Left lung (tissue), 10 donors: Measurements from ENCODE around the gene CRAMP1. TPM values are rescaled to one million over a fixed set of nuclear protein-coding genes. Genes with fewer than 3 reads are reported as not detected.
A peak's percentile ranks its signal among the peaks of the same experiment; 100 is the strongest.

ENCODE experiments used
- ATAC-seq: fragments of 200-7000 bp; cut with Tn5 transposase; one replicate; pipeline ENCODE4 v1.9.1; 2020; ENCODE audit warnings: moderate library complexity
- DNase-seq, 4 donors: peaks; one replicate each; pipeline ENCODE4 v3.0.0-alpha.2; 2013 to 2020
- H3K27ac ChIP-seq, 2 donors: fragments of 200-600 bp; sonication (generic) in 1 of 2; one replicate each; pipeline versions ENCODE4 v1.5.0 to v1.8.0; 2020 to 2021
- H3K27me3 ChIP-seq, 2 donors: fragments of 200-600 bp; sonication (generic) in 1 of 2; one replicate each; pipeline versions ENCODE4 v1.5.0 to v1.8.0; 2020 to 2021
- H3K36me3 ChIP-seq, 2 donors: fragments of 200-600 bp; sonication (generic) in 1 of 2; one replicate each; pipeline versions ENCODE4 v1.5.0 to v1.8.0; 2020 to 2021
- H3K4me1 ChIP-seq, 2 donors: fragments of 200-600 bp; one replicate each; pipeline ENCODE4 v1.8.0; 2021
- H3K4me3 ChIP-seq, 2 donors: fragments of 200-600 bp; sonication (generic) in 1 of 2; one replicate each; pipeline versions ENCODE4 v1.5.0 to v1.8.0; 2020 to 2021; ENCODE audit warnings: mild to moderate bottlenecking in 1 of 2
- H3K9me3 ChIP-seq, 2 donors: fragments of 200-600 bp; sonication (generic) in 1 of 2; one replicate each; pipeline versions ENCODE4 v1.5.0 to v1.8.0; 2020 to 2021
- intact Hi-C, 2 donors: fragments of 100-400 bp; cut with DNase I; formaldehyde crosslinking; loops; one replicate each; pipeline versions ENCODE4 v1.11.2 to v1.14.2; 2022
- polyA plus RNA-seq, 6 donors: library from polyadenylated mRNA; unstranded; fragments of 120-200 nt; gene quantifications; one replicate each; pipeline ENCODE4 v1.2.1, GENCODE V29; 2013; ENCODE audit not compliant: insufficient read length in 6 of 6
- total RNA-seq, 2 donors: library from RNA; stranded (reverse); fragmentation: NEBNext Ultra II Directional; extraction: Animal tissue kit (Norgen Biotek cat#: 25700); gene quantifications; one replicate each; pipeline ENCODE4 v1.2.1, GENCODE V29; 2021
- TF ChIP-seq, protein P1 (sequence below), 2 donors: fragments of 200-600 bp; sonication (generic) in 1 of 2; IDR thresholded peaks; one replicate each; pipeline versions ENCODE4 v1.5.0 to v1.8.0; 2021; ENCODE audit warnings: antibody characterized with exemption in 2 of 2
- donor health status: DM: no; HTN: yes; CAD: no.
- donor health status: DM: no; HTN: no; CAD: no.

CRAMP1 gene
- total and polyA plus RNA-seq, 8 donors, result 17.3 to 33.0 (median 26.4) TPM

- Histone ChIP-seq H3K27ac (no peak overlapping the region), H3K9me3 (no peaks in the 10 kb centered on the region), H3K27me3 (no peaks in the 10 kb centered on the region), H3K4me3 (no peak overlapping the region), H3K4me1 (peaks cover 5 to 21% of the 10 kb centered on the region in 2 donors), H3K36me3 (peaks cover 0 to 58% of the 10 kb centered on the region in 2 donors)
- DNase-seq (no peak), ATAC-seq (no peak)
- TF ChIP-seq, protein P1, sequence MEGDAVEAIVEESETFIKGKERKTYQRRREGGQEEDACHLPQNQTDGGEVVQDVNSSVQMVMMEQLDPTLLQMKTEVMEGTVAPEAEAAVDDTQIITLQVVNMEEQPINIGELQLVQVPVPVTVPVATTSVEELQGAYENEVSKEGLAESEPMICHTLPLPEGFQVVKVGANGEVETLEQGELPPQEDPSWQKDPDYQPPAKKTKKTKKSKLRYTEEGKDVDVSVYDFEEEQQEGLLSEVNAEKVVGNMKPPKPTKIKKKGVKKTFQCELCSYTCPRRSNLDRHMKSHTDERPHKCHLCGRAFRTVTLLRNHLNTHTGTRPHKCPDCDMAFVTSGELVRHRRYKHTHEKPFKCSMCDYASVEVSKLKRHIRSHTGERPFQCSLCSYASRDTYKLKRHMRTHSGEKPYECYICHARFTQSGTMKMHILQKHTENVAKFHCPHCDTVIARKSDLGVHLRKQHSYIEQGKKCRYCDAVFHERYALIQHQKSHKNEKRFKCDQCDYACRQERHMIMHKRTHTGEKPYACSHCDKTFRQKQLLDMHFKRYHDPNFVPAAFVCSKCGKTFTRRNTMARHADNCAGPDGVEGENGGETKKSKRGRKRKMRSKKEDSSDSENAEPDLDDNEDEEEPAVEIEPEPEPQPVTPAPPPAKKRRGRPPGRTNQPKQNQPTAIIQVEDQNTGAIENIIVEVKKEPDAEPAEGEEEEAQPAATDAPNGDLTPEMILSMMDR (IDR thresholded peaks at IDR 0.05), result no peak
- intact Hi-C loops, result no loop called here
Observed at GRCh38 chr16:1674751-1675664, 62.8 kb downstream of the CRAMP1 start.

DNA sequence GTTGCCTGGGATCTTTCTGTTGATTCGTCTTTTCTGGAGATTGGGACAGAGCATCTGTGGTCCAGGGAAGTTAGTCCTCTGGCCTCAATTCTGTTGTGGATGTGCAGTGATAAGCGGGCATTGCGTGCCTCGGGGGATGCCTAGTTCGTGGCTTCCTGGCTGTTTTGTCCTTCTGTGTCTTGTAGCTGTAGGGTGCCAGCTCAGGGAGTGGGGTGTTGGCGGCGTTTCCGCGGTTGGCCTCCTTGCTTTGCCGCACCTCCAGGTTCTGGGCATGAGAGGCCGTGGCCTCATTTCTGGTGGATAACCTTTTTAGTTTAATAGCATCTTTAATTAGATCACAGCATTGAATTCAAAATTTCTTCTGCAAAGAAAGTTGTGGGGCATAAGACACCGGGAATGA lies 64.5 kb downstream of the CRAMP1 start:
- Histone ChIP-seq H3K9me3 (no peaks in the 10 kb centered on the region), H3K36me3 (peaks cover 0 to 41% of the 10 kb centered on the region in 2 donors), H3K4me3 (no peak overlapping the region), H3K27ac (no peak overlapping the region), H3K4me1 (peaks cover 5 to 22% of the 10 kb centered on the region in 2 donors), H3K27me3 (no peaks in the 10 kb centered on the region)
- TF ChIP-seq, protein P1 (IDR thresholded peaks at IDR 0.05), result no peak
- intact Hi-C loops, result no loop called here
- ATAC-seq (no peak), DNase-seq (no peak)

DNA sequence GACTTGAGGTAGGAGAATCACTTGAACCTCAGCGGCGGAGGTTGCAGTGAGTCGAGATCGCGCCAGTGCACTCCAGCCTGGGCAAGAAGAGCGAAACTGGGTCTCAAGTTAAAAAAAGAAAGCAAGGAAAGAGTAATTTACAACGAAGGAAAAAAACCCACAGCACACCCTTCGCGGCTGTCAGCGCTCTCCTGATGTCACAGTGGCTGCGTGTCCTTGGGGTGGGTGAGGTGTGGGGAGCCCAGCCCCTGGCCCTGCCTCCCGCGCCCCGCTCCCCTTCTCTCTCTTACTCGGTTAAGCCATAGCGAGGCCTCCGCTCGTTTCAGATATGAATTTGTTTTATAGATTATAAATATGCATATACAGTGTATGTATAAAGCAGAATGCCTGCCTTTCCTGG lies 65.2 kb downstream of the CRAMP1 start:
- intact Hi-C loops, result no loop called here
- TF ChIP-seq, protein P1 (IDR thresholded peaks at IDR 0.05), result no peak
- Histone ChIP-seq H3K27ac (peak overlapping the region; percentile 20 to 69), H3K27me3 (no peaks in the 10 kb centered on the region), H3K4me1 (peaks cover 5 to 22% of the 10 kb centered on the region in 2 donors), H3K9me3 (no peaks in the 10 kb centered on the region), H3K36me3 (peaks cover 0 to 35% of the 10 kb centered on the region in 2 donors), H3K4me3 (peak overlapping the region in 1 of 2 donors; percentile 83)
- no peak for ATAC-seq
- DNase-seq, result no peak

DNA sequence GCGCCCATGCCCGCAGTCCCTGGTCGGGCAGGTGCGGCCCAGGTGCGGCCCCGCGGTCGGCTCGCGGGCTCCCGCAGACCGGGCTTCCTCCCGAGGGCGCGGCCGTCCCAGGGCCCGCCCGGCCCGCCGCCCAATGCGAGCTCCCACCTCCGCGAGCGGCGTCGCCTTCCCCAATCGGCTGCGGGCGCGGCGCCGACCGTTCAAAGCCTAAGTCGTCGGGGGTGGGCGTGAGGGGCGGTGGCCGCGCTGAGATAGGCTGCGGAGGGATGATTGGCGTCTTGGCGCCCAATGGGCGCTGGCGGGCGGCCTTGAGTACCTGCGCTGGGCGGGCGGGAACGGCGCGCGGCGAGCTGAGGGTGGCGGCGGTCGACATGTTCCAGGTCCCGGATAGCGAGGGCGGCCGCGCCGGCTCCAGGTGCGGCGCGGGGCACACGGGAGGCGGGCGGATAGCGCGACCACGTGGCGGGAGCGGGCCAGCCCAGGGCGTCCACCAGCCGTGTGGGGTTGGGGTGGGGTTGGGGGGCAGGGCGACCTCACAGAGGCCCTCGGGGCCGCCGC lies 65.9 kb downstream of the CRAMP1 start, which contains the start of gene JPT2:
Gene JPT2, plus strand, starts transcription at position 338 of the 558 bp plus-strand sequence. Its CDS starts 34 bp downstream, at position 372.
- peak; percentile 98 for ATAC-seq
- H3K27me3 ChIP-seq, result no peaks in the 10 kb centered on the region
- TF ChIP-seq, protein P1 (IDR thresholded peaks at IDR 0.05), result no peak
- H3K27ac ChIP-seq, result peak within 1 kb of the TSS; percentile 33 to 69
- peak within 1 kb of the TSS; percentile 58 to 83 for H3K4me3 ChIP-seq
- H3K9me3 ChIP-seq, result no peaks in the 10 kb centered on the region
- peak; percentile 93 to 98 (median 96) for DNase-seq
- H3K36me3 ChIP-seq, result peaks cover 0 to 29% of the 10 kb centered on the region in 2 donors
- intact Hi-C loops, result no loop called here
- H3K4me1 ChIP-seq, result peaks cover 5 to 22% of the 10 kb centered on the region in 2 donors
